DMS 273 (cell line): ENCODE measurements around the gene RCE1.

Experiments
- DNase-seq: peaks from one replicate; lab custom pipeline; 2025; ENCODE audit not compliant: unreplicated experiment; lab: John Stamatoyannopoulos, UW

The RCE1 gene

GRCh38 chr11:66868082-66868725 lies 25.0 kb downstream of the RCE1 start:
- no peak for DNase-seq

- DNase-seq, result peak; percentile 30
Measured at GRCh38 chr11:66868726-66869566, 25.7 kb downstream of the RCE1 start.

GRCh38 chr11:66869567-66869870 lies 26.3 kb downstream of the RCE1 start:
- DNase-seq, result no peak

- no peak for DNase-seq
Measured at GRCh38 chr11:66870131-66870530, 26.9 kb downstream of the RCE1 start.

GRCh38 chr11:66870616-66871520 lies 27.6 kb downstream of the RCE1 start:
- DNase-seq, result no peak

- DNase-seq, result no peak
Measured at GRCh38 chr11:66871521-66871901, 28.3 kb downstream of the RCE1 start.

- DNase-seq, result no peak
Measured at GRCh38 chr11:66874232-66874631, 31.0 kb downstream of the RCE1 start.

GRCh38 chr11:66875378-66875777 lies 32.1 kb downstream of the RCE1 start:
- DNase-seq, result no peak

GRCh38 chr11:66877588-66878385 lies 34.5 kb downstream of the RCE1 start:
- DNase-seq, result no peak

- no peak for DNase-seq
Measured at GRCh38 chr11:66878474-66878873, 35.2 kb downstream of the RCE1 start.

GRCh38 chr11:66879000-66879399 lies 35.8 kb downstream of the RCE1 start:
- no peak for DNase-seq

GRCh38 chr11:66879583-66879982 lies 36.3 kb downstream of the RCE1 start:
- DNase-seq, result no peak

GRCh38 chr11:66879999-66880398 lies 36.8 kb downstream of the RCE1 start:
- no peak for DNase-seq

- DNase-seq, result peak; percentile 46
Measured at GRCh38 chr11:66880496-66881450, 37.5 kb downstream of the RCE1 start.

GRCh38 chr11:66881451-66881835 lies 38.2 kb downstream of the RCE1 start:
- DNase-seq, result peak; percentile 21

- peak; percentile 39 for DNase-seq
Measured at GRCh38 chr11:66881927-66882452, 38.7 kb downstream of the RCE1 start.

GRCh38 chr11:66882561-66883015 lies 39.3 kb downstream of the RCE1 start:
- DNase-seq, result peak; percentile 85

- peak; percentile 86 for DNase-seq
Measured at GRCh38 chr11:66883016-66883965, 40.0 kb downstream of the RCE1 start.
